Tibial artery (tissue), 4 donors: ENCODE data around the gene SGSM1.
A peak's percentile ranks its signal among the peaks of the same experiment; 100 is the strongest.

Experiments used
- DNase-seq, 2 donors: peaks; one replicate each; pipeline ENCODE4 v3.0.0-alpha.2; 2019
- H3K27ac ChIP-seq, 2 donors: fragments of 200-600 bp; sonication (generic) in 1 of 2; 1 replicate in 1 of 2; 2 replicates in 1 of 2; pipeline ENCODE4 v1.5.1; 2018 to 2019; ENCODE audit warnings: mild to moderate bottlenecking in 1 of 2
- H3K27me3 ChIP-seq, 2 donors: fragments of 200-600 bp; sonication (generic) in 1 of 2; one replicate each; pipeline versions ENCODE4 v1.5.1 to v1.6.0; 2016 to 2019
- H3K36me3 ChIP-seq, 3 donors: fragments of 200-600 bp; sonication (generic) in 2 of 3; one replicate each; pipeline ENCODE4 v1.5.1; 2016 to 2019; ENCODE audit warnings: mild to moderate bottlenecking in 2 of 3
- H3K4me1 ChIP-seq, 4 donors: fragments of 200-600 bp; sonication (generic) in 2 of 4; 1 replicate in 3 of 4; 2 replicates in 1 of 4; pipeline ENCODE4 v1.5.1; 2016 to 2019
- H3K4me3 ChIP-seq, 2 donors: fragments of 200-600 bp; sonication (generic) in 1 of 2; 1 replicate in 1 of 2; 2 replicates in 1 of 2; pipeline ENCODE4 v1.5.1; 2018 to 2019; ENCODE audit warnings: mild to moderate bottlenecking in 2 of 2
- H3K9me3 ChIP-seq, 3 donors: fragments of 200-600 bp; sonication (generic) in 1 of 3; one replicate each; pipeline ENCODE4 v1.5.1; 2016 to 2019
- CTCF ChIP-seq, 2 experiments: fragments of 200-600 bp in 1 of 2; fragments of 450-650 bp in 1 of 2; IDR thresholded peaks; one replicate each; pipeline ENCODE4 v1.5.1; 2017 to 2019; ENCODE audit warnings: antibody characterized with exemption in 2 of 2, mild to moderate bottlenecking in 1 of 2, moderate library complexity in 1 of 2
- intact Hi-C: fragments of 100-400 bp; cut with DNase I; formaldehyde crosslinking; loops from one replicate; pipeline ENCODE4 v1.15.0; 2023; ENCODE audit warnings: low total_unique reads

Gene SGSM1

GRCh38 chr22:24809331-24809730 lies 3.3 kb downstream of the SGSM1 start:
- no peaks in the 10 kb centered on the region for H3K27me3 ChIP-seq
- intact Hi-C loops: loop anchor here (5.0 kb wide), 1 partner anchor 83 kb away; no protein-coding TSS in a partner anchor
- H3K9me3 ChIP-seq: no peaks in the 10 kb centered on the region
- peaks cover 0 to 60% (median 43%) of the 10 kb centered on the region in 4 donors for H3K4me1 ChIP-seq
- peak overlapping the region; percentile 94 to 97 for H3K27ac ChIP-seq
- DNase-seq: peak in 1 of 2 donors; percentile 78
- H3K36me3 ChIP-seq: no peaks in the 10 kb centered on the region
- H3K4me3 ChIP-seq: no peak overlapping the region
- no peak for TF ChIP-seq CTCF (IDR thresholded peaks at IDR 0.05)

GRCh38 chr22:24810043-24810749 lies 4.2 kb downstream of the SGSM1 start:
- Histone ChIP-seq H3K27ac (peak overlapping the region; percentile 94 to 97), H3K9me3 (no peaks in the 10 kb centered on the region), H3K36me3 (no peaks in the 10 kb centered on the region), H3K4me3 (peak overlapping the region in 1 of 2 donors; percentile 17), H3K4me1 (peaks cover 0 to 60% (median 43%) of the 10 kb centered on the region in 4 donors), H3K27me3 (no peaks in the 10 kb centered on the region)
- intact Hi-C loops: no loop called here
- peak; percentile 68 to 90 for DNase-seq
- TF ChIP-seq CTCF (IDR thresholded peaks at IDR 0.05): no peak

GRCh38 chr22:24812950-24813775 lies 7.2 kb downstream of the SGSM1 start:
- H3K27ac ChIP-seq: no peak overlapping the region
- H3K4me3 ChIP-seq: no peak overlapping the region
- TF ChIP-seq CTCF (IDR thresholded peaks at IDR 0.05): no peak
- no peaks in the 10 kb centered on the region for H3K36me3 ChIP-seq
- intact Hi-C loops: no loop called here
- peaks cover 0 to 36% (median 28%) of the 10 kb centered on the region in 4 donors for H3K4me1 ChIP-seq
- DNase-seq: no peak
- no peaks in the 10 kb centered on the region for H3K27me3 ChIP-seq
- H3K9me3 ChIP-seq: no peaks in the 10 kb centered on the region

GRCh38 chr22:24813861-24814770 lies 8.1 kb downstream of the SGSM1 start:
- intact Hi-C loops: no loop called here
- Histone ChIP-seq H3K9me3 (no peaks in the 10 kb centered on the region), H3K4me1 (peaks cover 0 to 27% (median 21%) of the 10 kb centered on the region in 4 donors), H3K4me3 (no peak overlapping the region), H3K27me3 (no peaks in the 10 kb centered on the region), H3K27ac (no peak overlapping the region), H3K36me3 (no peaks in the 10 kb centered on the region)
- TF ChIP-seq CTCF (IDR thresholded peaks at IDR 0.05): no peak
- DNase-seq: no peak

GRCh38 chr22:24816806-24817205 lies 10.8 kb downstream of the SGSM1 start:
- no peak overlapping the region for H3K27ac ChIP-seq
- no peak for DNase-seq
- H3K36me3 ChIP-seq: no peaks in the 10 kb centered on the region
- H3K27me3 ChIP-seq: no peaks in the 10 kb centered on the region
- H3K4me1 ChIP-seq: peaks cover 0 to 15% (median 11%) of the 10 kb centered on the region in 4 donors
- H3K9me3 ChIP-seq: no peaks in the 10 kb centered on the region
- no peak overlapping the region for H3K4me3 ChIP-seq
- intact Hi-C loops: no loop called here
- no peak for TF ChIP-seq CTCF (IDR thresholded peaks at IDR 0.05)
